HG02840 (cell line): ENCODE results near the gene ANKMY1.

Experiments
- ATAC-seq: cut with Tn5 transposase; IDR thresholded peaks from one replicate; pipeline ENCODE4 v1.9.1; 2021; ENCODE audit warnings: mild to moderate bottlenecking, moderate library complexity, moderate number of reproducible peaks; ENCODE audit not compliant: unreplicated experiment, low FRiP score

The ANKMY1 gene, protein sequence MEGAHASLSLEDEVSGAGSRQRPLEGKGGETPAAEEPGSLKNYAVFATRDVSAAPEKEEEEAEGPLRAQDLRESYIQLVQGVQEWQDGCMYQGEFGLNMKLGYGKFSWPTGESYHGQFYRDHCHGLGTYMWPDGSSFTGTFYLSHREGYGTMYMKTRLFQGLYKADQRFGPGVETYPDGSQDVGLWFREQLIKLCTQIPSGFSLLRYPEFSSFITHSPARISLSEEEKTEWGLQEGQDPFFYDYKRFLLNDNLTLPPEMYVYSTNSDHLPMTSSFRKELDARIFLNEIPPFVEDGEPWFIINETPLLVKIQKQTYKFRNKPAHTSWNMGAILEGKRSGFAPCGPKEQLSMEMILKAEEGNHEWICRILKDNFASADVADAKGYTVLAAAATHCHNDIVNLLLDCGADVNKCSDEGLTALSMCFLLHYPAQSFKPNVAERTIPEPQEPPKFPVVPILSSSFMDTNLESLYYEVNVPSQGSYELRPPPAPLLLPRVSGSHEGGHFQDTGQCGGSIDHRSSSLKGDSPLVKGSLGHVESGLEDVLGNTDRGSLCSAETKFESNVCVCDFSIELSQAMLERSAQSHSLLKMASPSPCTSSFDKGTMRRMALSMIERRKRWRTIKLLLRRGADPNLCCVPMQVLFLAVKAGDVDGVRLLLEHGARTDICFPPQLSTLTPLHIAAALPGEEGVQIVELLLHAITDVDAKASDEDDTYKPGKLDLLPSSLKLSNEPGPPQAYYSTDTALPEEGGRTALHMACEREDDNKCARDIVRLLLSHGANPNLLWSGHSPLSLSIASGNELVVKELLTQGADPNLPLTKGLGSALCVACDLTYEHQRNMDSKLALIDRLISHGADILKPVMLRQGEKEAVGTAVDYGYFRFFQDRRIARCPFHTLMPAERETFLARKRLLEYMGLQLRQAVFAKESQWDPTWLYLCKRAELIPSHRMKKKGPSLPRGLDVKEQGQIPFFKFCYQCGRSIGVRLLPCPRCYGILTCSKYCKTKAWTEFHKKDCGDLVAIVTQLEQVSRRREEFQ

GRCh38 chr2:240557808-240558207 is at the start of gene ANKMY1:
ANKMY1 (minus strand) TSS chr2:240557988; CDS start chr2:240557335, 653 bp downstream.
- no peak for ATAC-seq

GRCh38 chr2:240605867-240606743 is 48.3 kb upstream of the ANKMY1 start:
- no peak for ATAC-seq

DNA sequence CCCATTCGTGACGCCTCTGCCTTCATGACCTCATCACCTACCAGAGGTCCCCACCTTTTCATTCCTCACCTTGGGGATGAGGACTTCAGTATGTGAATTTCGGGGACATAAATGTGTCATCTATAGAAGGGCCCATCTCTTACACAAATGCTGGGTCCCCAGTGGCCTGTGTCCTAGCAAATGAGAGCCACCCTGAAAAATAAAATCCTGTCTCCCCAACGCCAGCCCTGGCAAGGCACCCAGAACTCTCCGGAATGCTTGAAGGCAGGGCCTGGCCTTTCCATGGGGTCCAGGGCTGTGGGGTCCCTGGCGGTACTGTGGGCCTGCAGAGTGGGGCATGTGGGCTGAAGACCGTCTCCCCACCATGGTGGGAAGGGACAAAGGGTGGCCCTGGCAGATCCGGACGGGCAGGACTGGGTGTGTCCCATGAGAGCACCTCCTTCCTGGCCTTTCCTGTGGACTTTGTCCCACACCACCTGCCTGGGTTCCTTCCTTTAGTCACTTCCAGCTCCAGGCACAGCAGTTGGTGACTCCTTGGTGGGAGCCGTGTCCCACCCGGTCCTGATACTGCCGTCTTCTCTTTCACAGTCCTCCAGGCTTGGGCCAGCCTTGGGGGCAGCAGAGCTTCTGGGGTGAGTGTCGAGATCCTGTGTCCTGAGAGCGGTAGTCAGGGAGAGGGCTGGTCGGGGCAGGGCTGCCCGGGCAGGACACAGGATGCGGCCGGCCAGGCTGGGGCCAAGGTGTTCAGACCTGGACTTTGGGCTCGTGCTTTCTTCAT is 47.3 kb upstream of the ANKMY1 start:
- no peak for ATAC-seq

DNA sequence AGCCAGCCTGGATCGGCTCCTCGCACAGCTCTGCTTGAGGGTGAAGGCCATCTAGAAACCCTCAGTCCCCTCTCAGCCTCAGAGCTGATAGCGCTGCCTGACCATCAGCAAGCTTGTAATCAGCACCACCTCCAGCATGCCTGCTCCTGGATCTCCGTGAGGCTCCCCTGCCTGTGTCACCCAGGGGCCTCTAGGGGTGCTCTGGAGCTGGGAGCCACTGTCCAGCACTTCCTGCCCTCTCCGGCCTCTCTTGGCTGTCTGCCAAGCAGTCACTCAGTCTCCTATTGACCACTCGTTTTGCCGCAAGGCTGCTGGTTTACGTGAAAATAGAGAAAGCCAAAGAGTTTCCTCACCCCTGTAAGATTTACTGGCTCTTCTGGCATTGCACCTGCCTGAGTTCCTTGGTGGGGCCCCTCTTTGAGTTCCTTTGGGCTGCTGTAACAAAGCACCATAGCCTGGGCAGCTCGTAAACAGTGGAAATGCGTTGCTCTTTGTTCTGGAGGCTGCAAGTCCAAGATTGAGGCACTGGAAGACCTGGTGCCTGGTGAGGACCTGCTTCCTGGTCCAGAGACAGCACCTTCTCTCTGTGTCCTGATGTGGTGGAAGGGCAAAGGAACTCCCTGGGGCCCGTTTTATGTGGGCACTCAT is 46.6 kb upstream of the ANKMY1 start:
- ATAC-seq, result no peak

GRCh38 chr2:240603846-240604245 is 46.1 kb upstream of the ANKMY1 start:
- ATAC-seq, result no peak

DNA sequence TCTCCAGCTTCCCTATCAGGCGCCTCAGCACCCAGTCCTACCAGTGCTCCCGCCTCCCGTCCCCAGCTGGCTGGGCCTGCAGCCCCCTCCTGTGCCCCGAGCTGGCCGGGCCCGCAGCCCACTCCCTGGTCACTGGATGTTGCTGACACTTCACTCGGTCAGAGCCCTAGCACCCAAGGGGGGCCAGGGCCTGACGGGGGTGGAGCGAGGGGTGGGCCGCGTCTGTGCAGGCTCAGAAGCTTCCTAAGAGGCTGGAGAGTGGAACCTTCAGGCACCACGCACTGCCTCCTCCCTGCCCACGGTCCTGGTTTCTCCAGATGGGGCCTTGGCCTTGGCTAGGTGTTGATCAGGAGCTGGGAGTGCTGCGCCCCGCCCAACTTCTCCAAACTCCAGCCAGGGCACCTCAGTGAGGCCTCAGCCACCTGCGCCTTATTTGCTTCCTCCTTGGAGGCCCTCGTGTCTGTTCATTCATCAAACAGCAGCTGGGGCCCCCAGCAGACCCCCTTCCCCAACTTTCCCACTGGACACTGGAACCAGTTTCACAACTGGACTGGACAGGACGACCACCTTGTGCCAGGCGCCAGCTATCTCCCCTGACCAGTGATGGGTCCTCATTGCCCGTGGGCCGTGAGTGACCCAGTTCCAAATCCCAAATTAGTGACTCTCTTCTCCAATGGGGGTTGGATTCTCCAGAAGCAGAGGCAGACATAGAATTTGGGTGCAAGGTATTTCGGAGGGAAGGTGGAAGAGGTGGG is 45.5 kb upstream of the ANKMY1 start:
- ATAC-seq, result no peak

GRCh38 chr2:240602266-240603050 is 44.7 kb upstream of the ANKMY1 start:
- ATAC-seq, result no peak

- ATAC-seq, result no peak
These were observed 44.0 kb upstream of the ANKMY1 start for GRCh38 chr2:240601831-240602160.

DNA sequence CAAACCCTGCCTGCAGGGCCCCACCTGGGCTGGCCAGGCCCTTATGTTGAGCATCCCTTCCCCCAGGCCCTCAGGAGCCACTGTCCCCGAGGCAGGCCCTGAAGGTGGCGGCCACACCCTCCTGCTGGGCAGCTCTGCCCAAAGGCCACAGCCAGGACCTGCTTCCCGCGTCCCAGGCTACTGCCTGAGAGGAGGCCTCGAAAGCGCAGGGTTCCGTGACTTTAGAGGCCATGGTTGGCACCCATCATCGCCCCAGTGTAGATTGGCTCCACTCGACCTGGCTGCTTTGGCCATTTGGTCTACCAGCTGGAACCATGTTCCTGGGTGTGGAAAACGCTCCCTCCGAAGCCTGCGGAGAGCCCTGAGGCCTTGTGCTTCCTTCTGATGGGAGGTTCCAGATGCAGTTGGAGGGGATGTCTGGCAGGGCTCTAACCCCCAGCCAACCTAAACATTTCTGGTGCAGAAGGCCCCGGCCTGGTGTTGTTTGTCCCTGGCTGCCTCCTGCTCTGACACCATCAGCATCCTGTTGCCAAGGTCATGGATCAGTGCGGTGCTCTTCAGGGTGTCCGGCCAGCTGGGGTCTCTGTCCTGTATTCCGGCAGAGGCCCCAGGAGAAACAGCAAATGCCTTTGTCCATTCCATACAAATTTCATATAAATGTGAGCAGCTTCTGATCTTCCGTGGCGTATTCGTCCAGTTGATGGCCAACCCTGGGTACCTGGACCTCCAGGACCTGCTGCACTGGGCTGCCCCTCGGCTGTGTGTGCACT is 43.5 kb upstream of the ANKMY1 start:
- no peak for ATAC-seq

DNA sequence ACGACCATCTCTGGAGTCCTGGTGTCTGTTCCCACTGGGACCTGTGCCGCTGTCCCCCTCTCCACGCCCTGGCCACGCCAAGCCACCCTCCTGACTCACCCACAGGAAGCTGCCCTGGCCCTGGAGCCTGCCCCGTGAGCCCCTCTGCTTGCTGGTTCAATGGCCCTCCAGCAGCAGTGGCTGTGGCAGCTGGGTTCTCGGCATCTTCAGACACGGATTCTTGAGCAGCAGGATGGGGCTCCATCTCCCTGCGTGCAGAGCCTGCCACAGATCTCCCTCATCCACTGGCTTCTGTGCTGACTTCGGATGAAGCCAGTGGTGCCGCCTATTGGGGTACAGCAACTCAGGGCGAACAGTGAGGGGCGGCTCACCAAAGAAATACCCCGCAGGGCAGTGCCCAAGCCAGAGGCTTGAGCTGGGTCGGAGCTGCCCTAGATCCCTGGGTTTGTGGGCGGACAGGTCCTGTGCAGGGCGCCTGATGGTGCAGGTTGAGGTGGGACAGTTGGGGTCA is 42.7 kb upstream of the ANKMY1 start:
- no peak for ATAC-seq

DNA sequence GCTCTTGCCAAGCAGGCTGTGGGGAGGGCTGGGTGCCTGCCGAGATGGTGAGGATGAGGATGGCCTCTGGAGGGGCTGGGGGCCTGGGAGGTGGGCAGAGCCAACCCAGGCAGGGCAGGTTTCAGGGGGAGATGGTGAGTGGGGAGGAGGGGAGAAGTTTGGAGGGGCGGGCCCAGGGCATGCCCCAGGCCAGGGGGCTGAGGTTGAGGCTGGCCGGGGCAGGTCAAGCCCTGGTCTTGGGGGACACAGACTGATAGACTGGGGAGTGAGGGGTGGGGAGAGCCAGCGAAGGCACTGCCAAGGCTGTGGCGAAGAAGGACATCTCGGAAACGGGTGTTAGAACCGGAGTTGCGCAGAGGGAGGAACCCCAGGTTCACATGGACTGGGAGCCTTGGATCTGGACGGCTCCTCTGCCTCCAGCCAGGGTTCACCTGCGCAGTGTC is 41.4 kb upstream of the ANKMY1 start:
- ATAC-seq, result no peak

DNA sequence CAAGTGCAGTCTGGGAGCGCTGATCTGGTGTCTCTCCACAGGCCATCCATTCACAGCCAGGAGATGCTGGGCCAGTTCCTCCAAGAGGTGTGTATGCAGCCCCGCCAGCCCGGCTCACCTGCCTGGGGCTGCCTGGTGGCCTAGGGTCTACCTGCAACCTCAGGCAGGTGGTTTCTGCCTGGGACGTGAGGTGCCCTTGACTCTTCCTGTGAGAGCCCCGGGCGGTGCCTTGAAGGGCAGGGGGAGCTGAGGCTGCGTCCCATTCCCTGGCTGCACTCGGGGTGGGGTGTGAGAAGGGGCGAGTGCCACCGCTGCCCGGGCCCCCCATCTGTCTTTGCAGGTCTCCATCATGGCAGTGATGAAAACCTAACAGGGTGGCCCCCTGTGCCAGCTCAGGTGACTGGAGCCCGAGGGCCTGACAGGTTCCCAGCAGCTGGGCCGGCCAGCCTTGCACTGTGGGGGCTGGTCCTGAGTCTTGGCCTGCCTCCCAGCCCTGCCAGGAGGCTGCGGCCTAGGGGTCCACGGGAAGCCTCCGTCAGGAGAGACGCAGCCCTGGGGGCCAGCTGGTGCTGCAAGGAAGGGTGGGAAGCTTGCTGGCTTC is 40.6 kb upstream of the ANKMY1 start:
- ATAC-seq, result no peak

GRCh38 chr2:240597419-240598181 is 39.8 kb upstream of the ANKMY1 start:
- ATAC-seq, result no peak

DNA sequence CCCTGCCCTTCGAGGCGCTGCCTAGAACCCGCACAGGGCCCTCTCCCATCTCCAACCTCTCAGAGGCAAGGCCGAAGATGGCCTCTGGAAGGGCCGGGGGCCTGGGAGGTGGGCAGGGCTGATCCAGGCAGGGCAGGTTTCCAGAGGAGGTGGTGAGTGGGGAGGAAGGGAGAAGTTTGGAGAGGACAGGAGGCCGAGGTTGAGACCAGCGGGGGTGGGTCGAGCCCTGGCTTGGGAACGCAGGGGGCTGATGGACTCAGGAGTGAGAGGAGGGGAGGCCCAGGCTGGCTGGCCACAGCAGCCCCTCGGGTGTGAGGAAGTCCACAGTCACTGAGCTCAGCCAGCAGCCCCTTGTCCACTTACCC is 39.2 kb upstream of the ANKMY1 start:
- ATAC-seq, result no peak

DNA sequence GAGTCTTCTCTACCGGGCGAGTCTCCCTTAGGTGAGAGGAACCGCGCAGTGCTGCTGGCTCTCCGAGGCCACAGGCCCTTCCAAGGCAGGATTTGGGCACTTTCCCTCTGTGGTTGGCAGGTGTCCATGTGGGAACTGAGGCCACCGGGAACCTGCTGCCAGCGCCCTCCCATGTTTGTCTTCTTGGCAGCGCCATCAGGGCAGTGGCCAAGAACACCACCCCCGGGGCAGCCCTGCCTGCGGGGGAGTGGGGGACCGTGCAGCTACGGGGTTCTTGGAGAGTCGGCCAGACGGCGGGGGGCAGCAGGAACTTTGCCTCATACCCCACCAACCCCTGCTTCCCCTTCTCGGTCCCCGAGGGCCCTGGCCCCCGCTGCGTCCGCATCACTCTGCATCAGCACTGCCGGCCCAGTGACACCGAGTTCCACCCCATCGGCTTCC is 38.7 kb upstream of the ANKMY1 start:
- ATAC-seq, result no peak

DNA sequence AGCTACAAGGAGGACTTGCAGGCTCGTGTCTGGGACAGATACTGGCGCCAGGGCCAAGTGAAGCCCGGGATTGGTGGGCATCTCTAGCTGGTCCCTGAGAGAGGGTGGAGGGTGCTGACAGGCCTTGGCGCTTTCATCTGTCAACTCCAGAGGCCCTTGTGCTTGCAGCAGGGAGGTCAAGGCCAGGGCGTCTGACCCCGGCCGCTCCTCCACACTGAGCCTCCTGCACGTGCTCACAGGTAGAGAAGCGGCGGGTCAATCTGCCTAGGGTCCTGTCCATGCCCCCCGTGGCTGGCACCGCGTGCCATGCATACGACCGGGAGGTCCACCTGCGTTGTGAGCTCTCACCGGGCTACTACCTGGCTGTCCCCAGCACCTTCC is 38.3 kb upstream of the ANKMY1 start:
- no peak for ATAC-seq
